Stomach (tissue), 4 donors: ENCODE data around the gene ZNF275.
"Not testable (repeated sequence)": the region's sequence is repeated elsewhere in the genome, so short reads cannot be mapped to it uniquely, and the experiment has no call there.

ENCODE experiments used
- EP300 ChIP-seq: sonication (generic); formaldehyde crosslinking; IDR thresholded peaks from one replicate; pipeline ENCODE4 v1.6.1; 2017; ENCODE audit warnings: antibody characterized with exemption
- POLR2AphosphoS5 ChIP-seq, 3 donors: sonication (generic); formaldehyde crosslinking; IDR thresholded peaks; one replicate each; pipeline ENCODE4 v1.6.1; 2016; ENCODE audit warnings: antibody characterized with exemption in 3 of 3
- TF ChIP-seq, protein P1 (sequence below), 7 experiments: fragments of 450-650 bp in 4 of 7; fragments of 200-600 bp in 3 of 7; sonication (generic) in 3 of 7; IDR thresholded peaks; one replicate each; pipeline ENCODE4 v1.5.1; 2016 to 2019; ENCODE audit warnings: antibody characterized with exemption in 7 of 7, control low read depth in 2 of 7, mild to moderate bottlenecking in 1 of 7

DNA sequence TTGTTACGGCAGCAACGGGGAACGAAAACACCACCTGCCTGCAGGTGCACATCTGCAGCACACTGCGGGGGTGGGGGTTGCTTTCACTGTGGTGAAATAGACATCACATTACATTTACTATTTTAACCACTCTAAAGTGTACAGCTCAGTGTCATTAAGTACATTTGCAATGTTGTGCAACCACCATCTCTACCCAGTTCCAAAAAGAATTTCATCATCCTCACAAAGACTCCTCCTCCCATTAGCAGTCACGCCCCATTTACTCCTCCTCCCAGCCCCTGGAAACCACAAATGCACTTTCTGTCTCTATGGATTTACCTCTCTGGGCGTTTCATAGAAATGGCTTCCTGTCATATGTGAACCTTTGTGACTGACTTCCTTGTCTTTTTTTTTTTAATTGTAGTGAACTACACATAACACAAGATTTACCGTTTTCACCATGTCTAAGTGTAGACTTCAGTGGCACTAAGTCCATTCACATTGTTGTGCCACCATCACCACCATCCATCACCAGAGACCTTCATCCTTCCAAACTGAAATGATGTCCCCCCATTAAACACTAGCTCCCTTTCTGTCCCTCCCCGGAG, 40.4 kb upstream of the ZNF275 start:
- not testable (repeated sequence) for TF ChIP-seq POLR2AphosphoS5 (IDR thresholded peaks at IDR 0.05); EP300
- TF ChIP-seq, protein P1, sequence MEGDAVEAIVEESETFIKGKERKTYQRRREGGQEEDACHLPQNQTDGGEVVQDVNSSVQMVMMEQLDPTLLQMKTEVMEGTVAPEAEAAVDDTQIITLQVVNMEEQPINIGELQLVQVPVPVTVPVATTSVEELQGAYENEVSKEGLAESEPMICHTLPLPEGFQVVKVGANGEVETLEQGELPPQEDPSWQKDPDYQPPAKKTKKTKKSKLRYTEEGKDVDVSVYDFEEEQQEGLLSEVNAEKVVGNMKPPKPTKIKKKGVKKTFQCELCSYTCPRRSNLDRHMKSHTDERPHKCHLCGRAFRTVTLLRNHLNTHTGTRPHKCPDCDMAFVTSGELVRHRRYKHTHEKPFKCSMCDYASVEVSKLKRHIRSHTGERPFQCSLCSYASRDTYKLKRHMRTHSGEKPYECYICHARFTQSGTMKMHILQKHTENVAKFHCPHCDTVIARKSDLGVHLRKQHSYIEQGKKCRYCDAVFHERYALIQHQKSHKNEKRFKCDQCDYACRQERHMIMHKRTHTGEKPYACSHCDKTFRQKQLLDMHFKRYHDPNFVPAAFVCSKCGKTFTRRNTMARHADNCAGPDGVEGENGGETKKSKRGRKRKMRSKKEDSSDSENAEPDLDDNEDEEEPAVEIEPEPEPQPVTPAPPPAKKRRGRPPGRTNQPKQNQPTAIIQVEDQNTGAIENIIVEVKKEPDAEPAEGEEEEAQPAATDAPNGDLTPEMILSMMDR (IDR thresholded peaks at IDR 0.05): not testable (repeated sequence)
